ENCODE data around the gene PLEKHH1. TPM values are rescaled to one million over a fixed set of nuclear protein-coding genes. Genes with fewer than 3 reads are reported as not detected.

PLEKHH1 gene
- total RNA-seq, 1 donor from 2014 or later, result 32.4 TPM

DNA sequence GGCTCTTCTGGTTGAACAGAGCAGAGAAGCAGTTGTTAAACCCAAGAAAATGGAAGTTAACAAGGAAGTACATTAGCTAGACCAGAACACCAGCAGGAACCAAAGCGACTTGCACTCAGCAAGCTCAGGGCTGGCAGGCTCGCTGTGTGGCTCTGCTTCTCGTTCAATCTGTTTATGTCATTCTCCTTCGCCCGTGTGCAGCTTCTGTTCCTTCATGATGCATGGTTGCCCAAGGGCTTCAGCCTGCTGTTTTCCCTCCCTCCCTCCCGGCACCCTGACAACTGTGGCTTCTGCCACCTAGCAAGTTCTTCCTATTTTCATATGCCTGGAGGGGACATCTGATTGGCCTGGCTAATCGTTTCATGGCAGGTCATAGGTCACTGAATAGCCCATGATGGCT is 41.7 kb downstream of the PLEKHH1 start:
- Mint-ChIP-seq H3K4me3 (ENCODE audit: unreplicated experiment) (no peak overlapping the region), H3K27me3 (ENCODE audit: unreplicated experiment) (peaks cover 2% of the 10 kb centered on the region), H3K9me3 (ENCODE audit: unreplicated experiment) (peaks cover 5% of the 10 kb centered on the region), H3K36me3 (ENCODE audit: unreplicated experiment) (peaks cover 4% of the 10 kb centered on the region), H3K27ac (ENCODE audit: unreplicated experiment) (no peak overlapping the region), H3K4me1 (ENCODE audit: low read depth, unreplicated experiment) (peaks cover 7% of the 10 kb centered on the region)
- no peak for DNase-seq
- TF ChIP-seq, protein P1, sequence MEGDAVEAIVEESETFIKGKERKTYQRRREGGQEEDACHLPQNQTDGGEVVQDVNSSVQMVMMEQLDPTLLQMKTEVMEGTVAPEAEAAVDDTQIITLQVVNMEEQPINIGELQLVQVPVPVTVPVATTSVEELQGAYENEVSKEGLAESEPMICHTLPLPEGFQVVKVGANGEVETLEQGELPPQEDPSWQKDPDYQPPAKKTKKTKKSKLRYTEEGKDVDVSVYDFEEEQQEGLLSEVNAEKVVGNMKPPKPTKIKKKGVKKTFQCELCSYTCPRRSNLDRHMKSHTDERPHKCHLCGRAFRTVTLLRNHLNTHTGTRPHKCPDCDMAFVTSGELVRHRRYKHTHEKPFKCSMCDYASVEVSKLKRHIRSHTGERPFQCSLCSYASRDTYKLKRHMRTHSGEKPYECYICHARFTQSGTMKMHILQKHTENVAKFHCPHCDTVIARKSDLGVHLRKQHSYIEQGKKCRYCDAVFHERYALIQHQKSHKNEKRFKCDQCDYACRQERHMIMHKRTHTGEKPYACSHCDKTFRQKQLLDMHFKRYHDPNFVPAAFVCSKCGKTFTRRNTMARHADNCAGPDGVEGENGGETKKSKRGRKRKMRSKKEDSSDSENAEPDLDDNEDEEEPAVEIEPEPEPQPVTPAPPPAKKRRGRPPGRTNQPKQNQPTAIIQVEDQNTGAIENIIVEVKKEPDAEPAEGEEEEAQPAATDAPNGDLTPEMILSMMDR (IDR thresholded peaks at IDR 0.05; ENCODE audit: partially characterized antibody, unreplicated experiment), result no peak

DNA sequence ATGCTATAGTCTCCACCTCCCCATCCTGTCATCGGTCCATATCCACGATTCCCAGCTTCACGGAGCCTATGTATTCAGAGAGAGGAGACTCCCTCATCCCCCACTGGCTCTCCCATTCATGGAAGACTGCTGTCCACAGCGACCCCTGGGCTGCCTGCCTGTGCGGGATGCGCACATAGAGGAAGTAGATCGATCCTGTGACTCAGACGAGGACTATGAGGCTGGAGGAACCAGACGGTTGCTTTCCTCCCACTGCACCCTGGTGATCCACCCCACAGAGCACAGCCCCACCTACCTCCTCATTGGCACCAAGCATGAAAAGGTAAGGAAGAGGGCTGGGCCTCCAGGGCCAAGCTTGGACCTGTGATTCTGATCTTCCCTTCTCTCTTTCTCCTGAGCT is 42.6 kb downstream of the PLEKHH1 start:
- no peak for DNase-seq
- Mint-ChIP-seq H3K9me3 (ENCODE audit: unreplicated experiment) (peaks cover 5% of the 10 kb centered on the region), H3K36me3 (ENCODE audit: unreplicated experiment) (peaks cover 4% of the 10 kb centered on the region), H3K27me3 (ENCODE audit: unreplicated experiment) (no peaks in the 10 kb centered on the region), H3K27ac (ENCODE audit: unreplicated experiment) (no peak overlapping the region), H3K4me3 (ENCODE audit: unreplicated experiment) (no peak overlapping the region), H3K4me1 (ENCODE audit: low read depth, unreplicated experiment) (peaks cover 6% of the 10 kb centered on the region)
- TF ChIP-seq, protein P1 (IDR thresholded peaks at IDR 0.05; ENCODE audit: partially characterized antibody, unreplicated experiment), result no peak

DNA sequence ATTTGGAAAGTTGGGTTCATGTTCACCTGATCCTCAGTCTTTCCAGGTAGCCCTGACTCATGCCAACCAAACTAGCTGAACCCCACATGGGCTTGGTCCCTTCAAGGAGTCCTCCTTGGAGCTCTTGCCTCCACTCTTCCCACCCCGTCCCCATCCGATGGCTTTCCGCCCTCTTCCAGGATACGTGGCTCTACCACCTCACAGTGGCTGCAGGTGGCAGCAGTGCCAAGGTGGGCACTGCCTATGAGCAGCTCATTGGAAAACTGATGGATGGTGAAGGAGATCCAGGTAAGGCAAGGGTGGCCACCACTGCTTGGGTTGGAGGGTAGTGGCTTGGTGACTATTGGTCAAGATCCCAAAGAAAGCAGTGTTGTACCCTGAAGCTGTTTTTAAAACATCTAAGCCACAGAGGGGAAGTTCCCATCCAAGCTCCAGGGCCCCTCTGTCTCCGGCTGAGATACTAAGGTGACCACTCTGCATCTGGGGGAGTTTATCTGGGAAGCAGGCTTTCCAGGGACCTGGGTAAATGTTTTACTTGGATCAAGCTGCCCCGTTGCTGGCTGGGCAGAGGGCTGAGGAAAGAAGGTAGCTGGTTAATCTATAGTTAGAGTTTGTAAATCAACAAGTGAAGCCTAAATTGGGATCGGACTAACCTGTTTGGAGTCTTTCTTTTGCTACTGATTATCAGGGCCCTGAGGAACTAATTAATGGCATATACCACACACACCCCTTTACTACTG is 43.3 kb downstream of the PLEKHH1 start:
- Mint-ChIP-seq H3K27me3 (ENCODE audit: unreplicated experiment) (no peaks in the 10 kb centered on the region), H3K36me3 (ENCODE audit: unreplicated experiment) (peaks cover 4% of the 10 kb centered on the region), H3K9me3 (ENCODE audit: unreplicated experiment) (peaks cover 3% of the 10 kb centered on the region), H3K4me1 (ENCODE audit: low read depth, unreplicated experiment) (peaks cover 2% of the 10 kb centered on the region), H3K4me3 (ENCODE audit: unreplicated experiment) (no peak overlapping the region), H3K27ac (ENCODE audit: unreplicated experiment) (no peak overlapping the region)
- TF ChIP-seq, protein P1 (IDR thresholded peaks at IDR 0.05; ENCODE audit: partially characterized antibody, unreplicated experiment), result no peak
- DNase-seq, result no peak

DNA sequence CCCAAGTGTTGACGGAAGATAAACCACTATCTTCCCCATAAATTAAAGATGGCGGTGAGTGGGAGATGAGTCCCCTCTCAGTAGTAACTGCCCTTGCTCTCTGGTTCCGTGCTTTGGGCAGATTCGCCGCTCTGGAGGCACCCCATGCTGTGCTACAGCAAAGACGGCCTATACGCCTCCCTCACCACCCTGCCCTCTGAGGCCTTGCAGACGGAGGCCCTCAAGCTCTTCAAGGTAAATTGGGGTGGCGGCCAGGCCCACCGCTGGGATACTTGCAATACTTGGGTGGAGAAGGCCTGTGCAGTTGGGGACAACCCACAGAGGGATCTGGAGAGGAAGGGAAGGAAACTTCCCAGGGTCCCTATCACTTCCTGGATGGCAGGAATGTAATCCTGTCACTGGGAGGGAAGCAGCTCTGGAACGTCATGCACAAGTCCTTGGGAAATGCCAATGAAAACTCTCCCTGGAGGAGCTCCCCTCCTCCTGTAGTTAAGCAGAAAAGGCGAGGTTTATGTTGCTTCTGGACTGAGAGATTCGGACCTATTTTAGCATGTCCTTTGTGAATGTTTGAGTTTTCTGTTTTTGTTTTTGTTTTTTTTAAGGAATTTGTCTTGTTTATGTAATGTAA is 44.2 kb downstream of the PLEKHH1 start:
- Mint-ChIP-seq H3K27ac (ENCODE audit: unreplicated experiment) (no peak overlapping the region), H3K4me1 (ENCODE audit: low read depth, unreplicated experiment) (peaks cover 1% of the 10 kb centered on the region), H3K36me3 (ENCODE audit: unreplicated experiment) (peaks cover 4% of the 10 kb centered on the region), H3K9me3 (ENCODE audit: unreplicated experiment) (peaks cover 2% of the 10 kb centered on the region), H3K27me3 (ENCODE audit: unreplicated experiment) (no peaks in the 10 kb centered on the region), H3K4me3 (ENCODE audit: unreplicated experiment) (no peak overlapping the region)
- DNase-seq, result no peak
- TF ChIP-seq, protein P1 (IDR thresholded peaks at IDR 0.05; ENCODE audit: partially characterized antibody, unreplicated experiment), result no peak
